ELF-1 (cell line): Measurements from ENCODE around the gene PRR7.

Source experiments
- DNase-seq: peaks from one replicate; pipeline ENCODE4 v3.0.0-alpha.2; 2016; ENCODE audit warnings: low read depth, low spot score

PRR7 gene

GRCh38 chr5:177452688-177453638, 6.3 kb downstream of the PRR7 start:
- DNase-seq = peak; percentile 74

- no peak for DNase-seq
Observed at GRCh38 chr5:177453852-177454396, 7.3 kb downstream of the PRR7 start.

- DNase-seq = peak; percentile 97
Observed at GRCh38 chr5:177454397-177455035, 7.9 kb downstream of the PRR7 start.

GRCh38 chr5:177455036-177455660, 8.5 kb downstream of the PRR7 start:
- DNase-seq = peak; percentile 92

- peak; percentile 92 for DNase-seq
Observed at GRCh38 chr5:177455661-177456590, 9.3 kb downstream of the PRR7 start.

- DNase-seq = no peak
Observed at GRCh38 chr5:177456591-177456964, 10.0 kb downstream of the PRR7 start.

GRCh38 chr5:177456976-177457851, 10.6 kb downstream of the PRR7 start:
- peak; percentile 99 for DNase-seq

- DNase-seq = no peak
Observed at GRCh38 chr5:177457852-177458681, 11.5 kb downstream of the PRR7 start.

GRCh38 chr5:177458912-177459350, 12.3 kb downstream of the PRR7 start:
- no peak for DNase-seq

- no peak for DNase-seq
Observed at GRCh38 chr5:177459357-177459756, 12.7 kb downstream of the PRR7 start.

- DNase-seq = no peak
Observed at GRCh38 chr5:177459819-177460628, 13.4 kb downstream of the PRR7 start.

GRCh38 chr5:177462021-177462670, 15.5 kb downstream of the PRR7 start:
- no peak for DNase-seq

- DNase-seq = no peak
Observed at GRCh38 chr5:177465044-177465443, 18.4 kb downstream of the PRR7 start.

- no peak for DNase-seq
Observed at GRCh38 chr5:177466861-177467260, 20.2 kb downstream of the PRR7 start.

- no peak for DNase-seq
Observed at GRCh38 chr5:177467436-177467835, 20.8 kb downstream of the PRR7 start.

- DNase-seq = peak; percentile 79
Observed at GRCh38 chr5:177468329-177468684, 21.7 kb downstream of the PRR7 start.

GRCh38 chr5:177468685-177469628, 22.3 kb downstream of the PRR7 start:
- peak; percentile 92 for DNase-seq
